Duodenal mucosa (tissue), 2 donors: ENCODE data around the gene ITPR1.

Experiments used
- H3K27ac ChIP-seq: one replicate; pipeline ENCODE4 v1.7.0; 2013; ENCODE audit warnings: low read depth, low read length
- H3K27me3 ChIP-seq, 2 donors: one replicate each; pipeline ENCODE4 v1.7.0; 2013; ENCODE audit warnings: low read length in 2 of 2, control low read depth in 1 of 2; ENCODE audit not compliant: insufficient read depth in 2 of 2, control insufficient read depth in 1 of 2
- H3K36me3 ChIP-seq, 2 donors: one replicate each; pipeline ENCODE4 v1.7.0; 2013; ENCODE audit warnings: low read length in 2 of 2, control low read depth in 1 of 2; ENCODE audit not compliant: insufficient read depth in 2 of 2, control insufficient read depth in 1 of 2
- H3K4me1 ChIP-seq, 2 donors: one replicate each; pipeline ENCODE4 v1.7.0; 2013; ENCODE audit warnings: low read length in 2 of 2, control low read depth in 1 of 2; ENCODE audit not compliant: insufficient read depth in 2 of 2, control insufficient read depth in 1 of 2
- H3K4me3 ChIP-seq, 2 donors: one replicate each; pipeline ENCODE4 v1.7.0; 2013; ENCODE audit warnings: low read length in 2 of 2, low read depth in 1 of 2
- H3K9ac ChIP-seq, 2 donors: one replicate each; pipeline ENCODE4 v1.7.0; 2013; ENCODE audit warnings: low read length in 2 of 2, low read depth in 1 of 2
- H3K9me3 ChIP-seq, 2 donors: one replicate each; pipeline ENCODE4 v1.7.0; 2013; ENCODE audit warnings: low read length in 2 of 2, control low read depth in 1 of 2; ENCODE audit not compliant: control insufficient read depth in 1 of 2

Gene ITPR1

GRCh38 chr3:4766263-4766662 is 273.1 kb downstream of the ITPR1 start:
- Histone ChIP-seq H3K4me1 (peaks cover 8% of the 10 kb centered on the region in 2 donors), H3K27ac (no peak overlapping the region), H3K36me3 (peaks cover 0 to 6% of the 10 kb centered on the region in 2 donors), H3K4me3 (no peak overlapping the region), H3K27me3 (no peaks in the 10 kb centered on the region), H3K9me3 (no peaks in the 10 kb centered on the region), H3K9ac (no peak overlapping the region)

GRCh38 chr3:4766716-4767499 is 273.8 kb downstream of the ITPR1 start:
- peaks cover 0 to 6% of the 10 kb centered on the region in 2 donors for H3K36me3 ChIP-seq
- H3K4me1 ChIP-seq = peaks cover 14% of the 10 kb centered on the region in 2 donors
- H3K27me3 ChIP-seq = no peaks in the 10 kb centered on the region
- no peak overlapping the region for H3K9ac ChIP-seq
- H3K9me3 ChIP-seq = no peaks in the 10 kb centered on the region
- H3K4me3 ChIP-seq = no peak overlapping the region
- H3K27ac ChIP-seq = no peak overlapping the region

DNA sequence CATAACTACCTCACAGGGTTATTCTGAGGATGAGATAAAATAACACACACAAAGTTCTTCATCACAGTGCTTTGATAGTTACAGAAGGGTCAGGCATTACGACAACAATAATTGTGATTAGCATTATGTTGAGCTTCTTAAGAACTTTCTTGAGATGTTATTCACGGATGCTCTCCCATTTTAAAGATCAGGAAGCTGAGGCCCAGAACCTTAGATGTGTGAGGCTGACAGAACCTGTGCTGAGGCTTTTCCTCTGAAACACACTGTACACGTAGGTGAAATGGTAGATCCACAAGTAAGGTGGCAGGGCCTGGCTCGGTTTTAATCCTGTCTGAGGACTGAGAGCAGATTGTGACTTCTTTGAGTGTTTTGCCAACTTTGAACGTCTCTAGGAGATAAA is 274.9 kb downstream of the ITPR1 start:
- no peak overlapping the region for H3K9ac ChIP-seq
- no peaks in the 10 kb centered on the region for H3K9me3 ChIP-seq
- no peak overlapping the region for H3K4me3 ChIP-seq
- peaks cover 0 to 6% of the 10 kb centered on the region in 2 donors for H3K36me3 ChIP-seq
- H3K27me3 ChIP-seq = no peaks in the 10 kb centered on the region
- H3K27ac ChIP-seq = no peak overlapping the region
- H3K4me1 ChIP-seq = peaks cover 24 to 25% of the 10 kb centered on the region in 2 donors

GRCh38 chr3:4768521-4768920 is 275.4 kb downstream of the ITPR1 start:
- peaks cover 0 to 6% of the 10 kb centered on the region in 2 donors for H3K36me3 ChIP-seq
- H3K4me1 ChIP-seq = peaks cover 29 to 30% of the 10 kb centered on the region in 2 donors
- H3K4me3 ChIP-seq = no peak overlapping the region
- H3K9ac ChIP-seq = no peak overlapping the region
- H3K27ac ChIP-seq = no peak overlapping the region
- H3K27me3 ChIP-seq = no peaks in the 10 kb centered on the region
- H3K9me3 ChIP-seq = no peaks in the 10 kb centered on the region

DNA sequence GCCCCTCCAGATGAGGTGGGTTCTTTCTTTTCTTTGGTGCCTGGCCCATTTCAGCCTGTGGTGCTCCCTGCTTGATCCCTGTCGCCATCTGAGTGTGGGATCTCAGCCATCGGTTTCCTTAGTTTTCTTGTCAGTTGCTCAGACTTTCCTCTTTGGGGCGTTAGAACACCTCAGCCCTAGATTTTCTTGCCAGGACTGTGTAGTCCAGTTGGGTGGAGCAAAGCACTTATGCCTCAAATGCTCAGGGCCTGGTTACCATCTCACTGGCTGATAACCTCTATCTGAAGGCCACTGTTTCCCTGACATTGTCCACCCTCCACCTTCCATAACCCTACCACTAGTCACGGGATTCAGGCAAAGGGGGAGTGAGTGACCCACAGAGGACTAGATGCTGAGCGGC is 277.4 kb downstream of the ITPR1 start:
- Histone ChIP-seq H3K9ac (no peak overlapping the region), H3K9me3 (no peaks in the 10 kb centered on the region), H3K27me3 (no peaks in the 10 kb centered on the region), H3K4me1 (peaks cover 38 to 50% of the 10 kb centered on the region in 2 donors), H3K4me3 (peak overlapping the region in 1 of 2 donors; percentile 3), H3K27ac (no peak overlapping the region), H3K36me3 (peaks cover 0 to 6% of the 10 kb centered on the region in 2 donors)

- Histone ChIP-seq H3K9ac (peak overlapping the region in 1 of 2 donors; percentile 41), H3K27ac (no peak overlapping the region), H3K4me3 (no peak overlapping the region), H3K4me1 (peaks cover 38 to 50% of the 10 kb centered on the region in 2 donors), H3K27me3 (no peaks in the 10 kb centered on the region), H3K9me3 (no peaks in the 10 kb centered on the region), H3K36me3 (peaks cover 0 to 3% of the 10 kb centered on the region in 2 donors)
Observed at GRCh38 chr3:4771243-4771642, 278.1 kb downstream of the ITPR1 start.

GRCh38 chr3:4772171-4772804 is 279.1 kb downstream of the ITPR1 start:
- Histone ChIP-seq H3K9me3 (no peaks in the 10 kb centered on the region), H3K27me3 (no peaks in the 10 kb centered on the region), H3K27ac (peak overlapping the region; percentile 53), H3K36me3 (no peaks in the 10 kb centered on the region), H3K4me1 (peaks cover 44 to 60% of the 10 kb centered on the region in 2 donors), H3K4me3 (no peak overlapping the region), H3K9ac (peak overlapping the region; percentile 29 to 41)

DNA sequence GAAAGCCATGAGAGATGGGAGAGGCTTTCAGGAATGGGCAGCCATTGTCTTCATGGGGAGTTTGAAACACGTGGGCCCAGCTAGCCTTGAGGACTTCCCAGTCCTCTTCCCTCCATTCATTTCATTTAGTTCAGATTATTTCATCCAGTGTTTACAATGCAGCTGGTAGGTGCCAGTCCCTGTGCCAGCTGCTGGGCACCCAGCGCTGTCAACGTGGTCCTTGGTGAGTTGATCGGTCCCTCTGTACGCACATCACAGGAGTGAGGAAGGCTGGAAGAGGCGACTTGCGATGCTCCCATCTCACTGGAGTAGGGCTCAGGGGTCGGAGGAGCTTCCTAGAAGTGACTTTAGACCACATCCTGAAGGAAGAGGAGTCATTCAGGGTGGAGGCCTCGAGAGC is 279.7 kb downstream of the ITPR1 start:
- Histone ChIP-seq H3K27me3 (no peaks in the 10 kb centered on the region), H3K4me1 (peaks cover 44 to 63% of the 10 kb centered on the region in 2 donors), H3K36me3 (no peaks in the 10 kb centered on the region), H3K9me3 (no peaks in the 10 kb centered on the region), H3K4me3 (no peak overlapping the region), H3K9ac (peak overlapping the region; percentile 14 to 41), H3K27ac (peak overlapping the region; percentile 53)

- Histone ChIP-seq H3K9ac (peak overlapping the region in 1 of 2 donors; percentile 27), H3K27me3 (no peaks in the 10 kb centered on the region), H3K9me3 (no peaks in the 10 kb centered on the region), H3K27ac (no peak overlapping the region), H3K4me1 (peaks cover 44 to 63% of the 10 kb centered on the region in 2 donors), H3K4me3 (no peak overlapping the region), H3K36me3 (no peaks in the 10 kb centered on the region)
Observed at GRCh38 chr3:4773583-4773982, 280.4 kb downstream of the ITPR1 start.

DNA sequence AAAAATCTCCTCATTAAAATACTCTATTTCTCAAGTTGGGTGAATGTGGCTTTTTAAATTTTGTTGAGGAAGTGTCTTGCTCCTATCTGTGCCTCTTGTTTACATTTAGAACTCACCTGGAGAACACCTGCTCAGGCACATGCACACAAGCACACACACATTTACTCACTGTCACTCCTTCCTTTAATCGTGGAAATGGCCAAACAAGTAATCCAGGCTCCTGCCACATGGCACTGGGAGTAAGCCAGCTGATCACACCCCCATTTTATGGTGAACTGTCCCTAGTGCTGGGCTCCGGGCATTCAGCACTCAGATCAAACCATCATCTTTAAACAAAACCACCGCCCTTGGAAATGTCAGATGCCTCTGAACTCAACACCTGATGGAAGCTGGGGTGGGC is 281.4 kb downstream of the ITPR1 start:
- Histone ChIP-seq H3K4me1 (peaks cover 44 to 63% of the 10 kb centered on the region in 2 donors), H3K27ac (no peak overlapping the region), H3K36me3 (no peaks in the 10 kb centered on the region)

More for the DNA sequence above, 281.4 kb downstream of the ITPR1 start:
- Histone ChIP-seq H3K9me3 (no peaks in the 10 kb centered on the region), H3K9ac (no peak overlapping the region), H3K27me3 (no peaks in the 10 kb centered on the region), H3K4me3 (peak overlapping the region in 1 of 2 donors; percentile 15)
